ENCODE data around the gene ZNRF1. TPM values are rescaled to one million over a fixed set of nuclear protein-coding genes. Genes with fewer than 3 reads are reported as not detected.

The ZNRF1 gene
- total and polyA plus RNA-seq, 2 of the 4 experiments (the other 2 are of a cell fraction) = 8.2 to 20.7 TPM

DNA sequence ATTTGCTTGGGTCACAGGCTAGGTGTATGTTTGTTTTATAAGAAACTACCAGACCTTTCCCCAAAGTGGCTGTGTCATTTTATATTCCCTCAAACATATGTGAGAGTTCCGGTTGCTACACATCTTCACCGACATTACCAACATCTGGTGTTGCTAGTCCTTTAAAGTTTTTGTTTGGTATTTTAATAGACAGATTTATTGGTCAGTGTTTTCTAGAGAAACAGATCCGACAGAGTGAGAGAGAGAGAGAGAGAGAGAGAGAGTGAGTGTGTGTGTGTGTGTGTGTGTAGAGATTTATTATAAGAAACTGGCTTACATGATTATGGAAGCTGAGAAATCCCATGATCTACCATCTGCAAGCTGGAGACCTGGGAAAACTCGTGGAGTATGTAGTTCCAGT is 86.7 kb downstream of the ZNRF1 start:
- H3K4ac ChIP-seq (ENCODE audit: low read depth, low read length) = peak overlapping the region; percentile 96; the same call in 1 of the 2 replicates
- peak overlapping the region; percentile 83; the same call in 1 of the 3 replicates for H2BK15ac ChIP-seq (ENCODE audit: low read depth, low read length)
- BruUV-seq (replicated peaks) = no TSS peak
- H3K18ac ChIP-seq (ENCODE audit: low read depth, low read length) = peak overlapping the region; percentile 74
- no peak overlapping the region for H2AFZ ChIP-seq (replicated peaks; ENCODE audit: low read length, poor library complexity)
- no peak overlapping the region for H4K91ac ChIP-seq (ENCODE audit: insufficient read depth, low read depth, low read length)
- H3K4me3 ChIP-seq (ENCODE audit: insufficient read depth, low read depth, low read length) = no peak overlapping the region
- in situ Hi-C loops (cut with MboI; ENCODE audit: low sequenced_read_pairs) = loop anchor here (5.0 kb wide), 1 partner anchor 73 kb away; no protein-coding TSS in a partner anchor
- no peak overlapping the region for H3K4me2 ChIP-seq (ENCODE audit: low read depth, low read length)
- H3K36me3 ChIP-seq (ENCODE audit: control insufficient read depth, insufficient read depth, low read length) = peaks cover 2% of the 10 kb centered on the region; the same call in 1 of the 2 replicates
- peak overlapping the region in 1 of 2 experiments; percentile 39; a peak in 2 of 4 replicates for H4K8ac ChIP-seq (ENCODE audit: low read depth in 2 of 2, low read length in 2 of 2)
- DNase-seq (no peak), ATAC-seq (ENCODE audit: low read depth) (no peak)
- H4K5ac ChIP-seq (ENCODE audit: low read depth, low read length) = peak overlapping the region; percentile 3
- H2AK5ac ChIP-seq (ENCODE audit: low read depth, low read length) = peak overlapping the region; percentile 88
- peaks cover 57 to 87% of the 10 kb centered on the region in 2 experiments for H3K79me1 ChIP-seq (ENCODE audit: low read depth in 1 of 2, low read length in 2 of 2)
- peaks cover 26% of the 10 kb centered on the region for H4K20me1 ChIP-seq (ENCODE audit: insufficient read depth, low read length)
- H2BK120ac ChIP-seq (ENCODE audit: low read depth, low read length) = peak overlapping the region; percentile 44
- H2BK5ac ChIP-seq (ENCODE audit: low read depth, low read length, poor library complexity, severe bottlenecking) = no peak overlapping the region
- no peaks in the 10 kb centered on the region for H3K27me3 ChIP-seq (ENCODE audit: control insufficient read depth, insufficient read depth, low read length)
- TF ChIP-seq RCOR1 (IDR thresholded peaks at IDR 0.05; ENCODE audit: insufficient replicate concordance, low read length) = no peak
- no peak for TF ChIP-seq RAD21 (IDR thresholded peaks at IDR 0.05; ENCODE audit: low read length)
- no peak for TF ChIP-seq RFX5 (IDR thresholded peaks at IDR 0.05; ENCODE audit: low read depth, low read length)
- TF ChIP-seq, protein P1, sequence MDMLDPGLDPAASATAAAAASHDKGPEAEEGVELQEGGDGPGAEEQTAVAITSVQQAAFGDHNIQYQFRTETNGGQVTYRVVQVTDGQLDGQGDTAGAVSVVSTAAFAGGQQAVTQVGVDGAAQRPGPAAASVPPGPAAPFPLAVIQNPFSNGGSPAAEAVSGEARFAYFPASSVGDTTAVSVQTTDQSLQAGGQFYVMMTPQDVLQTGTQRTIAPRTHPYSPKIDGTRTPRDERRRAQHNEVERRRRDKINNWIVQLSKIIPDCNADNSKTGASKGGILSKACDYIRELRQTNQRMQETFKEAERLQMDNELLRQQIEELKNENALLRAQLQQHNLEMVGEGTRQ (IDR thresholded peaks at IDR 0.05; ENCODE audit: low read depth, low read length) = no peak
- no peak for TF ChIP-seq NFE2L2 (IDR thresholded peaks at IDR 0.05; ENCODE audit: low read depth, low read length)
- no peak for TF ChIP-seq MXI1 (IDR thresholded peaks at IDR 0.05; ENCODE audit: borderline replicate concordance, low read depth, low read length)
- no peak for TF ChIP-seq POLR2A (IDR thresholded peaks at IDR 0.05; ENCODE audit: low read depth, low read length)
- no peak for TF ChIP-seq FOS (IDR thresholded peaks at IDR 0.05; ENCODE audit: low read depth, low read length)
- no peak for TF ChIP-seq SMC3 (IDR thresholded peaks at IDR 0.05; ENCODE audit: low read depth, low read length)
- TF ChIP-seq, protein P2, sequence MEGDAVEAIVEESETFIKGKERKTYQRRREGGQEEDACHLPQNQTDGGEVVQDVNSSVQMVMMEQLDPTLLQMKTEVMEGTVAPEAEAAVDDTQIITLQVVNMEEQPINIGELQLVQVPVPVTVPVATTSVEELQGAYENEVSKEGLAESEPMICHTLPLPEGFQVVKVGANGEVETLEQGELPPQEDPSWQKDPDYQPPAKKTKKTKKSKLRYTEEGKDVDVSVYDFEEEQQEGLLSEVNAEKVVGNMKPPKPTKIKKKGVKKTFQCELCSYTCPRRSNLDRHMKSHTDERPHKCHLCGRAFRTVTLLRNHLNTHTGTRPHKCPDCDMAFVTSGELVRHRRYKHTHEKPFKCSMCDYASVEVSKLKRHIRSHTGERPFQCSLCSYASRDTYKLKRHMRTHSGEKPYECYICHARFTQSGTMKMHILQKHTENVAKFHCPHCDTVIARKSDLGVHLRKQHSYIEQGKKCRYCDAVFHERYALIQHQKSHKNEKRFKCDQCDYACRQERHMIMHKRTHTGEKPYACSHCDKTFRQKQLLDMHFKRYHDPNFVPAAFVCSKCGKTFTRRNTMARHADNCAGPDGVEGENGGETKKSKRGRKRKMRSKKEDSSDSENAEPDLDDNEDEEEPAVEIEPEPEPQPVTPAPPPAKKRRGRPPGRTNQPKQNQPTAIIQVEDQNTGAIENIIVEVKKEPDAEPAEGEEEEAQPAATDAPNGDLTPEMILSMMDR (conservative IDR thresholded peaks at IDR 0.05; ENCODE audit: low read depth, low read length) = no peak
- no peak for TF ChIP-seq BHLHE40 (IDR thresholded peaks at IDR 0.05; ENCODE audit: low read depth, low read length)
- TF ChIP-seq, protein P3, sequence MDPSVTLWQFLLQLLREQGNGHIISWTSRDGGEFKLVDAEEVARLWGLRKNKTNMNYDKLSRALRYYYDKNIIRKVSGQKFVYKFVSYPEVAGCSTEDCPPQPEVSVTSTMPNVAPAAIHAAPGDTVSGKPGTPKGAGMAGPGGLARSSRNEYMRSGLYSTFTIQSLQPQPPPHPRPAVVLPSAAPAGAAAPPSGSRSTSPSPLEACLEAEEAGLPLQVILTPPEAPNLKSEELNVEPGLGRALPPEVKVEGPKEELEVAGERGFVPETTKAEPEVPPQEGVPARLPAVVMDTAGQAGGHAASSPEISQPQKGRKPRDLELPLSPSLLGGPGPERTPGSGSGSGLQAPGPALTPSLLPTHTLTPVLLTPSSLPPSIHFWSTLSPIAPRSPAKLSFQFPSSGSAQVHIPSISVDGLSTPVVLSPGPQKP (IDR thresholded peaks at IDR 0.05; ENCODE audit: borderline replicate concordance, low read depth, low read length) = no peak
- no peak for TF ChIP-seq CHD1 (IDR thresholded peaks at IDR 0.05; ENCODE audit: low read depth, low read length)
- no peak for TF ChIP-seq CEBPB (IDR thresholded peaks at IDR 0.05; ENCODE audit: low read depth, low read length)
- TF ChIP-seq MAZ (IDR thresholded peaks at IDR 0.05; ENCODE audit: borderline replicate concordance, low read depth, low read length) = no peak
- no peak for TF ChIP-seq MAFK (IDR thresholded peaks at IDR 0.05; ENCODE audit: low read depth, low read length)
- peaks cover 24% of the 10 kb centered on the region for H3K4me1 ChIP-seq (ENCODE audit: control insufficient read depth, insufficient read depth, low read length)
- 33% methylated on average over 1 of the region's 4 CpGs; no CpG with 5 or more reads in 1 of the 2 experiments for WGBS, 2 experiments (ENCODE audit: extremely low coverage in 2 of 2, insufficient read length in 1 of 2)
- peaks cover 44% of the 10 kb centered on the region for H3K9me1 ChIP-seq (ENCODE audit: insufficient read depth, low read length)
- peak overlapping the region; percentile 46; the same call in 1 of the 2 replicates for H2BK20ac ChIP-seq (ENCODE audit: low read depth, low read length)
- peak overlapping the region; percentile 55 for H3K14ac ChIP-seq (replicated peaks; ENCODE audit: low read depth, low read length)
- intact Hi-C loops (cut with micrococcal nuclease) = loop anchor here (5.0 kb wide), 2 partner anchors 53 to 73 kb away; no protein-coding TSS in a partner anchor
- peak overlapping the region; percentile 49; the same call in 1 of the 2 replicates for H3K27ac ChIP-seq (ENCODE audit: insufficient read depth, low read length)
- H3K9me3 ChIP-seq (ENCODE audit: control insufficient read depth, insufficient read depth, low read length) = no peaks in the 10 kb centered on the region
- no peak overlapping the region for H3K56ac ChIP-seq (ENCODE audit: extremely low read depth, insufficient read depth, low read length)
- H3K23ac ChIP-seq (ENCODE audit: low read depth, low read length) = peak overlapping the region; percentile 57; the same call in 1 of the 2 replicates
- ChIA-PET POLR2A (ENCODE audit: unreplicated experiment) (interaction anchor here (0.5 to 0.6 kb wide), 2 partner anchors 47 to 57 kb away, joined by 3 to 9 read pairs; no protein-coding TSS in a partner anchor), CTCF (no interaction called here)
- no peak overlapping the region for H2AK9ac ChIP-seq (replicated peaks; ENCODE audit: low read depth, low read length, poor library complexity)
- no peak overlapping the region for H3K9ac ChIP-seq (ENCODE audit: low read depth, low read length)
- dilution Hi-C loops (cut with HindIII; ENCODE audit: low sequenced_read_pairs, unreplicated experiment) = no loop called here
